HCT116 (cell line): ENCODE data around the gene SAP130. TPM values are rescaled to one million over a fixed set of nuclear protein-coding genes. Genes with fewer than 3 reads are reported as not detected.

ENCODE experiments used
- ATAC-seq: fragments of 200-7000 bp; cut with Tn5 transposase; 2 replicates; pipeline ENCODE4 v1.9.1; 2020; ENCODE audit warnings: mild to moderate bottlenecking, moderate library complexity
- BruUV-seq: library from RNA; stranded (reverse); fragments of 400-500 nt; replicated peaks from 2 replicates; lab custom pipeline; 2021; lab: Mats Ljungman, UMichigan
- CTCF ChIA-PET: fragments of 300-600 bp; sonication (Branson Sonifier 250); formaldehyde crosslinking; loops from one replicate; lab custom pipeline; 2021; ENCODE audit warnings: antibody characterized with exemption; lab: Charles Lee
- POLR2A ChIA-PET: fragments of 300-600, 350-600 bp; sonication (Branson Sonifier 250); formaldehyde crosslinking; loops from one replicate; lab custom pipeline; 2021; ENCODE audit warnings: antibody characterized with exemption; lab: Charles Lee
- RAD21 ChIA-PET, 2 experiments: fragments of 300-600 bp; sonication (Branson Sonifier 250); formaldehyde crosslinking; loops; one replicate each; lab custom pipeline; 2023; ENCODE audit warnings: low total read pairs in 2 of 2; ENCODE audit not compliant: uncharacterized antibody in 2 of 2, unreplicated experiment in 2 of 2, low non-redundant PET in 1 of 2; lab: Charles Lee
- DNase-seq: peaks from one replicate; pipeline ENCODE4 v3.0.0-alpha.2; 2010; ENCODE audit warnings: low read depth, low spot score
- H2AFZ ChIP-seq: fragments of 200-600 bp; shearing (Covaris generic), sonication (generic); 2 replicates; pipeline ENCODE4 v1.6.1; 2017; ENCODE audit warnings: low read depth, mixed run types, mixed read lengths, antibody characterized with exemption, low read length; ENCODE audit not compliant: poor library complexity, severe bottlenecking
- H3K27ac ChIP-seq: 2 replicates; pipeline ENCODE4 v1.5.1; 2012; ENCODE audit warnings: low read depth, low read length
- H3K27me3 ChIP-seq: fragments of 200-600 bp; sonication (generic); 2 replicates; pipeline ENCODE4 v1.6.1; 2016; ENCODE audit warnings: mixed run types, low read length, mixed read lengths; ENCODE audit not compliant: insufficient read depth
- H3K36me3 ChIP-seq, 2 experiments: fragments of 200-500 bp in 1 of 2; fragments of 200-600 bp in 1 of 2; sonication (Bioruptor generic) in 1 of 2; sonication (generic) in 1 of 2; 2 replicates each; pipeline versions ENCODE4 v1.5.1 to v1.6.1; 2014 to 2016; ENCODE audit warnings: low read length in 2 of 2, inconsistent platforms in 1 of 2, mixed read lengths in 1 of 2, mixed run types in 1 of 2; ENCODE audit not compliant: insufficient read depth in 2 of 2, control insufficient read depth in 1 of 2
- H3K4me1 ChIP-seq, 2 experiments: fragments of 200-600 bp in 1 of 2; sonication (generic) in 1 of 2; 2 replicates each; pipeline versions ENCODE4 v1.5.1 to v1.6.1; 2012 to 2017; ENCODE audit warnings: low read length in 2 of 2, inconsistent platforms in 1 of 2, mild to moderate bottlenecking in 1 of 2, mixed read lengths in 1 of 2, mixed run types in 1 of 2, moderate library complexity in 1 of 2; ENCODE audit not compliant: insufficient read depth in 2 of 2, control insufficient read depth in 1 of 2
- H3K4me2 ChIP-seq: fragments of 200-600 bp; sonication (generic); 2 replicates; pipeline ENCODE4 v1.6.1; 2017; ENCODE audit warnings: mixed run types, low read length, mixed read lengths
- H3K4me3 ChIP-seq, 2 experiments: fragments of 200-600 bp in 1 of 2; sonication (generic) in 1 of 2; replicated peaks in 1 of 2; 2 replicates each; pipeline ENCODE4 v1.5.1; 2011 to 2016; ENCODE audit warnings: low read length in 2 of 2, control low read depth in 1 of 2, low read depth in 1 of 2, mild to moderate bottlenecking in 1 of 2, mixed read lengths in 1 of 2, mixed run types in 1 of 2
- H3K79me2 ChIP-seq: fragments of 200-600 bp; sonication (generic); 2 replicates; pipeline ENCODE4 v1.6.1; 2017; ENCODE audit warnings: mild to moderate bottlenecking, mixed run types, low read length, moderate library complexity, mixed read lengths; ENCODE audit not compliant: insufficient read depth
- H3K9ac ChIP-seq: fragments of 200-600 bp; sonication (generic); 2 replicates; pipeline ENCODE4 v1.6.1; 2016; ENCODE audit warnings: low read length, mixed read lengths
- H3K9me2 ChIP-seq: fragments of 200-600 bp; sonication (generic), shearing (Covaris generic); 2 replicates; pipeline ENCODE4 v1.6.1; 2017; ENCODE audit warnings: mixed run types, mild to moderate bottlenecking, moderate library complexity; ENCODE audit not compliant: insufficient read depth
- H3K9me3 ChIP-seq, 2 experiments: fragments of 200-500 bp in 1 of 2; fragments of 200-600 bp in 1 of 2; sonication (Bioruptor generic) in 1 of 2; sonication (generic) in 1 of 2; 2 replicates each; pipeline ENCODE4 v1.6.1; 2014 to 2017; ENCODE audit warnings: low read length in 2 of 2, mixed read lengths in 2 of 2, inconsistent platforms in 1 of 2, low read depth in 1 of 2, mild to moderate bottlenecking in 1 of 2, mixed run types in 1 of 2, moderate library complexity in 1 of 2; ENCODE audit not compliant: control insufficient read depth in 1 of 2, insufficient read depth in 1 of 2
- H4K20me1 ChIP-seq: fragments of 200-600 bp; sonication (generic), shearing (Covaris generic); 2 replicates; pipeline ENCODE4 v1.6.1; 2017; ENCODE audit warnings: mixed run types, mild to moderate bottlenecking, moderate library complexity; ENCODE audit not compliant: insufficient read depth
- CEBPB ChIP-seq: IDR thresholded peaks from 2 replicates; pipeline ENCODE4 v1.6.1; 2012; ENCODE audit warnings: low read depth
- EGR1 ChIP-seq: IDR thresholded peaks from 2 replicates; pipeline ENCODE4 v1.6.1; 2012; ENCODE audit warnings: low read depth
- EZH2 ChIP-seq: fragments of 200-600 bp; sonication (generic); IDR thresholded peaks from 2 replicates; pipeline ENCODE4 v1.6.1; 2017; ENCODE audit warnings: antibody characterized with exemption, mixed run types
- EZH2phosphoT487 ChIP-seq: fragments of 200-600 bp; IDR thresholded peaks from 2 replicates; pipeline ENCODE4 v1.6.1; 2018; ENCODE audit warnings: antibody characterized with exemption, borderline replicate concordance
- FOSL1 ChIP-seq: IDR thresholded peaks from 2 replicates; pipeline ENCODE4 v1.6.1; 2012; ENCODE audit warnings: low read depth
- POLR2A ChIP-seq: IDR thresholded peaks from 2 replicates; pipeline ENCODE4 v1.7.0; 2011; ENCODE audit warnings: borderline replicate concordance; ENCODE audit not compliant: insufficient read depth, insufficient read length; ENCODE audit errors: extremely low read depth
- RAD21 ChIP-seq: IDR thresholded peaks from 2 replicates; pipeline ENCODE4 v1.6.1; 2012; ENCODE audit warnings: low read depth, mild to moderate bottlenecking
- SIN3A ChIP-seq: IDR thresholded peaks from 2 replicates; pipeline ENCODE4 v1.6.1; 2012; ENCODE audit warnings: low read depth
- SRF ChIP-seq: IDR thresholded peaks from 2 replicates; pipeline ENCODE4 v1.6.1; 2012; ENCODE audit warnings: low read depth
- TCF7L2 ChIP-seq: IDR thresholded peaks from 2 replicates; pipeline ENCODE4 v1.7.0; 2011; ENCODE audit warnings: borderline replicate concordance, inconsistent platforms; ENCODE audit not compliant: insufficient read depth, insufficient read length; ENCODE audit errors: extremely low read depth
- ZFX ChIP-seq: fragments of 450-650 bp; IDR thresholded peaks from 2 replicates; pipeline ENCODE4 v1.6.1; 2017
- ZNF274 ChIP-seq: fragments of 200-500 bp; sonication (Bioruptor generic); IDR thresholded peaks from 2 replicates; pipeline ENCODE4 v1.6.1; 2014; ENCODE audit warnings: mild to moderate bottlenecking, low read depth, low read length, inconsistent platforms
- intact Hi-C: fragments of 100-400 bp; cut with micrococcal nuclease; formaldehyde crosslinking; loops from 2 replicates; pipeline ENCODE4 v1.10.0; 2022
- total RNA-seq: library from RNA; stranded (reverse); gene quantifications from one replicate; pipeline ENCODE4 v1.2.1, GENCODE V29; 2021; ENCODE audit not compliant: unreplicated experiment
- TF ChIP-seq, protein P1 (sequence below): IDR thresholded peaks from 2 replicates; pipeline ENCODE4 v1.6.1; 2011; ENCODE audit warnings: mild to moderate bottlenecking, low read length, moderate library complexity; ENCODE audit not compliant: insufficient replicate concordance; ENCODE audit errors: extremely low read depth
- TF ChIP-seq, protein P2 (sequence below): IDR thresholded peaks from 2 replicates; pipeline ENCODE4 v1.6.1; 2012
- TF ChIP-seq, protein P3 (sequence below): IDR thresholded peaks from 2 replicates; pipeline ENCODE4 v1.6.1; 2012; ENCODE audit warnings: low read depth

SAP130 gene
- total RNA-seq, 1 experiment from 2014 or later: 29.5 TPM

DNA sequence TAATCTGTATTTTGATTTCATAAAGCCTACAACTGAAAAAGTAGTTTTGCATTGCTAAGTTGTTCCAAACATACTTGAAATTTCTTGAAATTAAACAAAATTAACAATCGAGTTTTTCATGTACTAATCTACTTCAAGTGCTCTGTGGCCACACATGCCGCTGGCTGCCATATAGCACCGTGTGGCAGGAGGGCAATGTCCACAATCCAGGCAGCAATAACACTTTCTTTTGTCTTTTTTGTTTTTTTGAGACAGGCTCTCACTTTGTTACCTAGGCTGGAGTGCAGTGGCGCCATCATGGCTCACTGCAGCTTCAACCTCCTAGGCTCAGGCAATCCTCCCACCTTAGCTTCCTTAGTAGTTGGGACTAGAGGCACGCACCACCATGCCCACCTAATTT lies 36.1 kb downstream of the SAP130 start:
- no peak overlapping the region for H3K27ac ChIP-seq
- intact Hi-C loops: no loop called here
- no peak for ATAC-seq
- no peak overlapping the region for H3K4me3 ChIP-seq
- RAD21 ChIA-PET: no interaction called here
- H3K27me3 ChIP-seq: no peaks in the 10 kb centered on the region
- TF ChIP-seq POLR2A (no peak), ZFX (no peak), EZH2 (no peak), SIN3A (no peak), EGR1 (no peak), FOSL1 (no peak), ZNF274 (no peak), CEBPB (no peak), TCF7L2 (no peak), SRF (no peak), EZH2phosphoT487 (no peak), RAD21 (no peak)
- TF ChIP-seq, protein P1, sequence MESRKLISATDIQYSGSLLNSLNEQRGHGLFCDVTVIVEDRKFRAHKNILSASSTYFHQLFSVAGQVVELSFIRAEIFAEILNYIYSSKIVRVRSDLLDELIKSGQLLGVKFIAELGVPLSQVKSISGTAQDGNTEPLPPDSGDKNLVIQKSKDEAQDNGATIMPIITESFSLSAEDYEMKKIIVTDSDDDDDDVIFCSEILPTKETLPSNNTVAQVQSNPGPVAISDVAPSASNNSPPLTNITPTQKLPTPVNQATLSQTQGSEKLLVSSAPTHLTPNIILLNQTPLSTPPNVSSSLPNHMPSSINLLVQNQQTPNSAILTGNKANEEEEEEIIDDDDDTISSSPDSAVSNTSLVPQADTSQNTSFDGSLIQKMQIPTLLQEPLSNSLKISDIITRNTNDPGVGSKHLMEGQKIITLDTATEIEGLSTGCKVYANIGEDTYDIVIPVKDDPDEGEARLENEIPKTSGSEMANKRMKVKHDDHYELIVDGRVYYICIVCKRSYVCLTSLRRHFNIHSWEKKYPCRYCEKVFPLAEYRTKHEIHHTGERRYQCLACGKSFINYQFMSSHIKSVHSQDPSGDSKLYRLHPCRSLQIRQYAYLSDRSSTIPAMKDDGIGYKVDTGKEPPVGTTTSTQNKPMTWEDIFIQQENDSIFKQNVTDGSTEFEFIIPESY: no peak
- TF ChIP-seq, protein P2, sequence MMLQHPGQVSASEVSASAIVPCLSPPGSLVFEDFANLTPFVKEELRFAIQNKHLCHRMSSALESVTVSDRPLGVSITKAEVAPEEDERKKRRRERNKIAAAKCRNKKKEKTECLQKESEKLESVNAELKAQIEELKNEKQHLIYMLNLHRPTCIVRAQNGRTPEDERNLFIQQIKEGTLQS: no peak
- TF ChIP-seq, protein P3, sequence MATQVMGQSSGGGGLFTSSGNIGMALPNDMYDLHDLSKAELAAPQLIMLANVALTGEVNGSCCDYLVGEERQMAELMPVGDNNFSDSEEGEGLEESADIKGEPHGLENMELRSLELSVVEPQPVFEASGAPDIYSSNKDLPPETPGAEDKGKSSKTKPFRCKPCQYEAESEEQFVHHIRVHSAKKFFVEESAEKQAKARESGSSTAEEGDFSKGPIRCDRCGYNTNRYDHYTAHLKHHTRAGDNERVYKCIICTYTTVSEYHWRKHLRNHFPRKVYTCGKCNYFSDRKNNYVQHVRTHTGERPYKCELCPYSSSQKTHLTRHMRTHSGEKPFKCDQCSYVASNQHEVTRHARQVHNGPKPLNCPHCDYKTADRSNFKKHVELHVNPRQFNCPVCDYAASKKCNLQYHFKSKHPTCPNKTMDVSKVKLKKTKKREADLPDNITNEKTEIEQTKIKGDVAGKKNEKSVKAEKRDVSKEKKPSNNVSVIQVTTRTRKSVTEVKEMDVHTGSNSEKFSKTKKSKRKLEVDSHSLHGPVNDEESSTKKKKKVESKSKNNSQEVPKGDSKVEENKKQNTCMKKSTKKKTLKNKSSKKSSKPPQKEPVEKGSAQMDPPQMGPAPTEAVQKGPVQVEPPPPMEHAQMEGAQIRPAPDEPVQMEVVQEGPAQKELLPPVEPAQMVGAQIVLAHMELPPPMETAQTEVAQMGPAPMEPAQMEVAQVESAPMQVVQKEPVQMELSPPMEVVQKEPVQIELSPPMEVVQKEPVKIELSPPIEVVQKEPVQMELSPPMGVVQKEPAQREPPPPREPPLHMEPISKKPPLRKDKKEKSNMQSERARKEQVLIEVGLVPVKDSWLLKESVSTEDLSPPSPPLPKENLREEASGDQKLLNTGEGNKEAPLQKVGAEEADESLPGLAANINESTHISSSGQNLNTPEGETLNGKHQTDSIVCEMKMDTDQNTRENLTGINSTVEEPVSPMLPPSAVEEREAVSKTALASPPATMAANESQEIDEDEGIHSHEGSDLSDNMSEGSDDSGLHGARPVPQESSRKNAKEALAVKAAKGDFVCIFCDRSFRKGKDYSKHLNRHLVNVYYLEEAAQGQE: no peak
- TF ChIP-seq, all 23 proteins: peak for 0
- no peak overlapping the region for H2AFZ ChIP-seq
- H3K9me2 ChIP-seq: no peaks in the 10 kb centered on the region
- CTCF ChIA-PET: interaction anchor here (1.2 kb wide), 1 partner anchor 400 kb away, joined by 3 read pairs; no protein-coding TSS in a partner anchor
- H3K36me3 ChIP-seq: peaks cover 15 to 22% of the 10 kb centered on the region in 2 experiments; a peak in 3 of 4 replicates
- H4K20me1 ChIP-seq: no peaks in the 10 kb centered on the region
- H3K9ac ChIP-seq: no peak overlapping the region
- no peaks in the 10 kb centered on the region for H3K4me1 ChIP-seq
- no peaks in the 10 kb centered on the region for H3K9me3 ChIP-seq
- POLR2A ChIA-PET: no interaction called here
- no peak for DNase-seq
- no peak overlapping the region for H3K4me2 ChIP-seq
- no peaks in the 10 kb centered on the region for H3K79me2 ChIP-seq
- no TSS peak for BruUV-seq
